GM18498 (cell line): ENCODE results near the gene GABBR1.

Source experiments
- ATAC-seq: cut with Tn5 transposase; IDR thresholded peaks from one replicate; pipeline ENCODE4 v1.9.1; 2021; ENCODE audit warnings: mild to moderate bottlenecking, moderate library complexity; ENCODE audit not compliant: unreplicated experiment

Gene GABBR1

DNA sequence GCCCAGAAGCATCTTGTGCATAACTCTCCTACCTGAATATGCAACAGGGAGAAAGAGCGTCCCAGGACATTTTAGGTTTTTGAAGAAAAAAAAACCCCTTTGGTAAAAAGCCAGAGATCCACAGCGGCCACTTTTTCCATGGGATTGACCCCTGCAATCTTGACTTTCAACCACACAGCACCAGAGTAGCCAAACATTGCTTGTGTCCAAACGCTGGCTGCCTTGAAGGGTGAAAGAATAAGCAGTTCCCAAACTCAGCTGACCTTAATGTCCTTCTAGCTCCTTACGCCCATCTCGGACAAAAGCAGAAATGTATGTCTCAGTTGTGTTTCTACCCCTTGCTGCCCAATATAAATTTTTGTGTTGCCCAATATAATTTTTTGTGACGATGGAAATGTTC lies 22.7 kb upstream of the GABBR1 start:
- no peak for ATAC-seq

GRCh38 chr6:29653452-29654038 lies 20.6 kb upstream of the GABBR1 start:
- ATAC-seq, result no peak

GRCh38 chr6:29652198-29652584 lies 19.2 kb upstream of the GABBR1 start:
- no peak for ATAC-seq

GRCh38 chr6:29651413-29652197 lies 18.6 kb upstream of the GABBR1 start:
- no peak for ATAC-seq

GRCh38 chr6:29649701-29650673 lies 17.0 kb upstream of the GABBR1 start:
- peak; percentile 93 for ATAC-seq

- no peak for ATAC-seq
Measured at GRCh38 chr6:29647927-29648642, 15.1 kb upstream of the GABBR1 start.

- ATAC-seq, result no peak
Measured at GRCh38 chr6:29641430-29642148, 8.6 kb upstream of the GABBR1 start.

DNA sequence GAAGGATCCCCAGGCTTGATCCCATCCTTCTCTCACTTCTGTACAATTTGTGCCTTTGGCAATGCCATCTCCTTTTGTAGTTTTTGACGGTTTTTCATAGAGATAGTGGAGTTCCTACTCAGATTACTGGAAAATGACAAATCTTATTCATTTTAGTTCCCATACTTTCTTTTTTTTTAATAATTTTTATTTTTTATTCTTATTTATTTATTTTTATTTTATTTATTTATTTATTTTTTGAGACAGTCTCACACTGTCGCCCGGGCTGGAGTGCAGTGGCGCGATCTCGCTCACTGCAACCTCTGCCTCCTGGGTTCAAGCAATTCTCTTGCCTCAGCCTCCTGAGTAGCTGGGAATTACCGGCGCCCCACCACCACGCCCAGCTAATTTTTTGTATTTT lies 4.3 kb upstream of the GABBR1 start:
- ATAC-seq, result no peak

DNA sequence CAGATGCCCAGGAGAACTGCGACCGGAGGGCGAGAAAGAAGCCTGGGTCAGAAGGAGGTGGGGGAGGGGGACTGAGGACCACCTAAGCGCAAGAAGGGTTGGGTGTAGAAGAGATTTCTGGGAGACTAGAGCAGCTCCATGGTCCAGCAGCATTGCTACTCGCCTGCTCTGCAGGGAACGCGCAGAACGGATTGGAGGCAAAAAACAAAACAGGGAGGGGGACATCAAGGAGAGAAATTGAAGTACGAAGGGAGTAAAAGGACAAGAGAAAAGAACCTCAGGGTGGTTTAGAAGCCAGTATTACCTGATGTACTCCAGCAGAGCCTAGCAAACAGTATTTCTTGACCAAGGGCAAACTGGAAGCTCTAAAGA lies 537 bp upstream of the GABBR1 start:
- ATAC-seq, result no peak

DNA sequence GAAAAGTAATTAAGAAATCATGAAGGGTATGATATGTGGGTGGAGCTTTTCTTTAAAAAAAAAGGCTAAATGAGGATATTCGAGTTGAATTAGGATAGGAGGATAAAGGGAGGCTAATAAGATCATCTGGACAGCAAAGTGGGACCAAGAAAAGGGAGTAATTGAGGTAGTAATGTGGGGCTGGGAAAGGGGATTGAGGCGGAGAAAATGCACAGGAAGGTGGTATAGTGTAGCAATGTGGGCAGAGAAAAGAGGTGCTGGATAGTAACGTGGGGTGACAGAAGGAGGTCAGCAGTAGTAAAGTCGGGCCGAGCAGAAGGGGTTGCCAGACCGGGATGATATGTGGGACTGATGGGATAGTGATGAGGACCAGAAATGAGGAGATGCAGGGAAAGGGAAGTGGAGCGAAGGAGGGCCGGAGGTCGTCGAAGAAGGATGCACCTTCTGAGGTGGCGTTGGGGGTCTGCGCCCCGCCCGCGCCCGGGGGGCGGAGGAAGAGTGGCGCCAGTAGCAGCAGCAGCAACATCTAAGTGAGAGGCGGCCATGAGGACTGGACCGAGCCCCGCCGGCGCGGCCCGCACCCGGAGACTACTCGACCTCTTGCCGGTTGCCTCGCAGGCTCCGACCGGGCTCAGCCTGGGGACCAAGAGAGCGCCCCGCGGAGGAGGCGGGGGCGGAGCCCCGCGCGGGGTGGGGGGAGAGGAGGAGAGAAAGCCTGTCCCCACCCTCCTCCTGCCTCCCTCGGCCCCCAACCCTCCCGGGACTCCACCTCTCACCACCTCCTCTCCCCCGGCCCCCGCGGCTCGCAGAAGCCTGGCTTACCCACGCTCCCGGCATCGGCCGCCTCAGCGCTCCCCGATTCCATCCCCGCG lies 887 bp downstream of the GABBR1 start:
- peak; percentile 35 for ATAC-seq

DNA sequence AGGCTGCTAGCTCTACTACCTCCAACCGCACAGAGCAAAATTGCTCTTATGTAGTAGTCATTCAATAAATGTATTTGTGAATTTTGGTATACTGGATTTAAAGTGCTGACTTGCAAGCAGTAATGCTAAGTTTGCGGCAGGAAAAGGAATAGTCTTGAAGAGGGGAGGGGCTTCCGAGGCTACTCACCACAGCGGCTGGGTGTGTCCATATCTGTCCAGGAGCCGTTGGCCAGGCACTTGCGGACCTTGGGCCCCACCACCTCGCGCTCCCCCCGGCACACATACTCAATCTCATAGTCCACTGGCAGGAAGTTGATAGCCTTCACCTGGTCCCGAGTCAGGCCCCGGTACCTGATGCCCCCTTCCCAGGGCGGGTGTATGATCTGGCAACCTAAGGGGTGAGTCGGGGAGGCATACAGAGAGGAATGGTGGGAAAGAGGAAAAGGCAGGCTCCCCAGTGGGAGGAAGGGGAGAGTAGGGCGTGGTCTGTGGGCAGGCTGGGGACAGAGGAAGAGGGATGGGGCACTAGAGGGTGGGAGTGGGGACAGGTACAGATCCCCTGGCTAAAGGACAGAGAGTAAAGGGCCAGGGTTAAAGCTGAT lies 1.7 kb downstream of the GABBR1 start:
- no peak for ATAC-seq

- ATAC-seq, result no peak
Measured at GRCh38 chr6:29630315-29630714, 2.7 kb downstream of the GABBR1 start.

DNA sequence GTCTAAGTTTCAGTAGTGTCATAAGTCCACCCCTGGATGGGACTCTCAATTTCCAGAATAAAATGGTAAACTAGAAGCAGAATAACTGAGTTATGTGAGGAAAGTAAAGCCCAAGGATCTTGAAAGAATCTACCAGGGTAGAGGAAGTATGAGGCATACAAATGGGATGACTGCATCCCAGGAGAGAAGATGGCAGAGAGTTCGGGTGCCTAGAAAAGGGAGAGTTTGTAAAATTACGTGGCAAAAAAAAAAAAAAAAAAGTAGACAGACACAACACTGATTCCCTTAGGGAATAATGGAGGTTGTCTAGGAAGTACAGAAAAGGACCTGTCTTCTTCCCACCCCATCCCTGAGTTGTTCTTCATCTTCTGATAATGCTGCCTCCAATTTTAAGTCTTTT lies 3.4 kb downstream of the GABBR1 start:
- ATAC-seq, result no peak

GRCh38 chr6:29628419-29629281 lies 4.3 kb downstream of the GABBR1 start:
- no peak for ATAC-seq

DNA sequence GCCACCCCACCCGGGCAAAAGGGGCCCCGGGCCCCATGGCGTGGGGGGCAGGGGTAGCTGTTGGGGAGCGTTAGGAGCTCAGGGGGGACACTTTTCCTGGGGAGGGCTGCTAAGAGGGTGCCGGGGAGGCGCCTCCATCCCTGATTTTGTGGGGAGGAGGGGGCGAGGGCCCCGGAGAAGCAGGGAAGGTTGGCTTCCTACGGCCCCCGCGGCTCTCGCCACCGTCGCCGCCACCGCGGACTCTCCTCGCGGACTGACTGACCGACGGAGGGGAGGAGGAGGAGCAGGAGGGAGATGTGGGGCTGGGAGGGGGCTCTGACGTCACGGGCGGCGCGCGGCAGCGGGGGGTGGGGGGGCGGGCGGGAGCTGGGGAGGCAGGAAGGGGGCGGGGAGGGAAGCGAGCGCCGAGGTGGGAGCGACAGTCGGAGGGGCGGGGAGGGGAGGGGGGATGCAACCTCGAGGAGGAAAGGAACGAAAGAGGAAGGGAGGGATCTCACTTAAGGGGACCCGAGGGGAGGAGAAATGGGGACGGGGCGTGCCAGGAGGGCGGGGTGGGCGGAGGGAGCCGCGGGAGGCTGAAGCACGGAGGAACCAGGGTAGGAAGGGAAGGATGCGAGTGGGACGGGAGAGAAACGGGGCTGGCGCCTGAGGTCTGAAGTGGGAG lies 5.1 kb downstream of the GABBR1 start:
- no peak for ATAC-seq

GRCh38 chr6:29626948-29627754 lies 5.8 kb downstream of the GABBR1 start:
- ATAC-seq, result no peak
